CD14-positive monocyte (primary cell): ENCODE data around the gene ARHGAP15. TPM values are rescaled to one million over a fixed set of nuclear protein-coding genes. Genes with fewer than 3 reads are reported as not detected.

ENCODE experiments used
- DNase-seq, 3 donors: peaks; one replicate each; pipeline ENCODE4 v3.0.0-alpha.2; 2011 to 2022
- H2AFZ ChIP-seq: 2 replicates; pipeline ENCODE4 v1.6.0; 2012; ENCODE audit warnings: mild to moderate bottlenecking, low read depth, low read length, inconsistent platforms; ENCODE audit not compliant: insufficient read depth, poor library complexity, severe bottlenecking
- H3K27ac ChIP-seq, 2 donors: 1 replicate in 1 of 2; 2 replicates in 1 of 2; pipeline ENCODE4 v1.5.1; 2012 to 2013; ENCODE audit warnings: low read length in 2 of 2, control low read depth in 1 of 2, inconsistent platforms in 1 of 2, low read depth in 1 of 2, mild to moderate bottlenecking in 1 of 2
- H3K27me3 ChIP-seq, 2 donors: one replicate each; pipeline versions ENCODE4 v1.6.0 to v1.6.1; 2011 to 2013; ENCODE audit warnings: low read length in 2 of 2; ENCODE audit not compliant: control insufficient read depth in 2 of 2, insufficient read depth in 2 of 2
- H3K36me3 ChIP-seq, 2 donors: replicated peaks in 1 of 2; 1 replicate in 1 of 2; 2 replicates in 1 of 2; pipeline versions ENCODE4 v1.5.1 to v1.6.1; 2012 to 2013; ENCODE audit warnings: low read length in 2 of 2, control low read depth in 1 of 2, inconsistent platforms in 1 of 2, mild to moderate bottlenecking in 1 of 2; ENCODE audit not compliant: insufficient read depth in 2 of 2, control insufficient read depth in 1 of 2
- H3K4me1 ChIP-seq, 2 donors: 1 replicate in 1 of 2; 2 replicates in 1 of 2; pipeline versions ENCODE4 v1.5.1 to v1.6.1; 2012 to 2013; ENCODE audit warnings: low read length in 2 of 2, control low read depth in 1 of 2, inconsistent platforms in 1 of 2, mild to moderate bottlenecking in 1 of 2, moderate library complexity in 1 of 2; ENCODE audit not compliant: insufficient read depth in 2 of 2, control insufficient read depth in 1 of 2
- H3K4me2 ChIP-seq: replicated peaks from 2 replicates; pipeline ENCODE3; 2012; ENCODE audit warnings: low read length, moderate library complexity, mild to moderate bottlenecking; ENCODE audit not compliant: poor library complexity, severe bottlenecking; ENCODE audit errors: extremely low read depth
- H3K4me3 ChIP-seq, 3 experiments: fragments of 200-600 bp in 1 of 3; sonication (generic) in 1 of 3; replicated peaks in 1 of 3; 1 replicate in 2 of 3; 2 replicates in 1 of 3; pipeline ENCODE4 v1.5.1; 2011 to 2013; ENCODE audit warnings: low read length in 3 of 3, mild to moderate bottlenecking in 3 of 3, control low read depth in 2 of 3, low read depth in 2 of 3, inconsistent platforms in 1 of 3, moderate library complexity in 1 of 3
- H3K79me2 ChIP-seq: 2 replicates; pipeline ENCODE4 v1.6.0; 2012; ENCODE audit warnings: mild to moderate bottlenecking, control low read depth, inconsistent platforms, low read length, moderate library complexity; ENCODE audit not compliant: insufficient read depth
- H3K9ac ChIP-seq: 2 replicates; pipeline ENCODE4 v1.6.0; 2017; ENCODE audit warnings: low read length, mild to moderate bottlenecking; ENCODE audit not compliant: insufficient read depth, poor library complexity, severe bottlenecking
- H3K9me3 ChIP-seq, 2 donors: replicated peaks in 1 of 2; 1 replicate in 1 of 2; 2 replicates in 1 of 2; pipeline versions ENCODE4 v1.5.1 to v1.6.1; 2012 to 2013; ENCODE audit warnings: low read length in 2 of 2, control low read depth in 1 of 2; ENCODE audit not compliant: control insufficient read depth in 1 of 2, insufficient read depth in 1 of 2
- H4K20me1 ChIP-seq: 2 replicates; pipeline ENCODE4 v1.6.0; 2012; ENCODE audit warnings: mild to moderate bottlenecking, low read length, control low read depth, moderate library complexity; ENCODE audit not compliant: insufficient read depth
- H3K27ac Mint-ChIP-seq, 7 donors: one replicate each; pipeline ENCODE4 v1.8.0; 2020; ENCODE audit warnings: mild to moderate bottlenecking in 7 of 7, mixed read lengths in 7 of 7, moderate library complexity in 6 of 7, inconsistent platforms in 2 of 7
- H3K27me3 Mint-ChIP-seq, 3 donors: one replicate each; pipeline ENCODE4 v1.8.0; 2021 to 2022; ENCODE audit warnings: low read depth in 3 of 3, mild to moderate bottlenecking in 3 of 3, mixed read lengths in 3 of 3, moderate library complexity in 3 of 3, inconsistent platforms in 1 of 3
- H3K36me3 Mint-ChIP-seq, 2 donors: one replicate each; pipeline ENCODE4 v1.8.0; 2020; ENCODE audit warnings: mixed read lengths in 2 of 2, inconsistent platforms in 1 of 2, mild to moderate bottlenecking in 1 of 2
- H3K4me1 Mint-ChIP-seq: one replicate; pipeline ENCODE4 v1.8.0; 2020; ENCODE audit warnings: mild to moderate bottlenecking, mixed read lengths
- H3K4me3 Mint-ChIP-seq, 2 donors: one replicate each; pipeline ENCODE4 v1.8.0; 2020; ENCODE audit warnings: mild to moderate bottlenecking in 2 of 2, mixed read lengths in 2 of 2, moderate library complexity in 1 of 2
- H3K9me3 Mint-ChIP-seq, 7 donors: one replicate each; pipeline ENCODE4 v1.8.0; 2020 to 2022; ENCODE audit warnings: mixed read lengths in 7 of 7, mild to moderate bottlenecking in 6 of 7, moderate library complexity in 6 of 7, inconsistent platforms in 2 of 7
- CTCF ChIP-seq: fragments of 200-600 bp; IDR thresholded peaks from one replicate; pipeline ENCODE4 v1.8.0; 2022; ENCODE audit warnings: antibody characterized with exemption, mild to moderate bottlenecking
- WGBS: methylation state at CpG from one replicate; pipeline ENCODE4 v1.1.5; 2013; ENCODE audit warnings: missing lambda C conversion rate; ENCODE audit not compliant: insufficient coverage; 5-methylcytosine and 5-hydroxymethylcytosine counted together
- intact Hi-C, 2 donors: fragments of 100-400 bp; cut with micrococcal nuclease; formaldehyde crosslinking; loops; one replicate each; pipeline versions ENCODE4 v1.15.0 to v1.15.1; 2023
- polyA plus RNA-seq, 3 donors: library from polyadenylated mRNA; depleted of rRNA in 1 of 3; unstranded in 2 of 3; stranded (reverse) in 1 of 3; fragments of 300-500 nt in 2 of 3; fragments of >200 nt in 1 of 3; fragmentation: Illumina TruSeq in 2 of 3; gene quantifications; 1 replicate in 2 of 3; 2 replicates in 1 of 3; pipeline ENCODE4 v1.2.3, GENCODE V29; 2012 to 2021

ARHGAP15 gene
- polyA plus RNA-seq, 3 donors, result 35.4 to 50.9 (median 50.7) TPM

DNA sequence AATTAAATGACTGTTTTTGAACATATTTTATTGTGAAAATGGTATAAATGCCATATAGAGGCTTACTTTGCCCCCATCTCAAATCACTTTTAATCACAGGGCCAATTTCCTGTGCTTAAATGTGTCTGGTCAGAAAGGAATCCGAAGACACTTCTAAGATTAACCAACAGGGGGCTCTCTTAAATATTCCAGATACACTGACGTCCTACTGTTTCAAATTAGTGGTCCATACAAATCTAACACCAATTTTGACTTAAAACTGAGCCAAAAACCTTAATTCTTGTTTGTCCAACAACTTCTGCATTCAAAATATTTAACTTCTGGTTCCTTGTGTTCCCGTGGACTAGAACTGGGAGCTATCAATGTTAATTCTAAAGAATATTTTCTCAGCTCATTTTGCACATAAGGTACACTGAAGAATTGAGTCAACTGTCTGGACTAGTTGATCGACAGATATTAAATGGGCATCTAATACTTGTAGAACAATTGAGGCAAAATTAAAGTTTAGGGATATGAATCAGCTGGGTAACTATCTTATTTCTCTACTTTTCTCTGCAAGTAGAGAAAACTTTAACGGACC lies 557.5 kb downstream of the ARHGAP15 start:
- Histone ChIP-seq H2AFZ (no peak overlapping the region), H3K4me2 (no peak overlapping the region), H3K9me3 (no peaks in the 10 kb centered on the region), H3K27ac (no peak overlapping the region), H3K4me3 (no peak overlapping the region), H3K4me1 (no peaks in the 10 kb centered on the region), H3K36me3 (peaks cover 0 to 4% of the 10 kb centered on the region in 2 donors), H3K27me3 (no peaks in the 10 kb centered on the region), H3K9ac (no peak overlapping the region), H4K20me1 (no peaks in the 10 kb centered on the region), H3K79me2 (no peaks in the 10 kb centered on the region)
- intact Hi-C loops, result no loop called here
- no peaks in the 10 kb centered on the region for H3K9me3 Mint-ChIP-seq
- peaks cover 2 to 8% of the 10 kb centered on the region in 2 donors for H3K36me3 Mint-ChIP-seq
- no peak overlapping the region for H3K4me3 Mint-ChIP-seq
- TF ChIP-seq CTCF, result peak; percentile 51
- no peaks in the 10 kb centered on the region for H3K4me1 Mint-ChIP-seq
- H3K27ac Mint-ChIP-seq, result no peak overlapping the region
- DNase-seq, result peak in 1 of 3 donors; percentile 9
- 20% methylated on average over 1 of the region's 5 CpGs for WGBS
- no peaks in the 10 kb centered on the region for H3K27me3 Mint-ChIP-seq

DNA sequence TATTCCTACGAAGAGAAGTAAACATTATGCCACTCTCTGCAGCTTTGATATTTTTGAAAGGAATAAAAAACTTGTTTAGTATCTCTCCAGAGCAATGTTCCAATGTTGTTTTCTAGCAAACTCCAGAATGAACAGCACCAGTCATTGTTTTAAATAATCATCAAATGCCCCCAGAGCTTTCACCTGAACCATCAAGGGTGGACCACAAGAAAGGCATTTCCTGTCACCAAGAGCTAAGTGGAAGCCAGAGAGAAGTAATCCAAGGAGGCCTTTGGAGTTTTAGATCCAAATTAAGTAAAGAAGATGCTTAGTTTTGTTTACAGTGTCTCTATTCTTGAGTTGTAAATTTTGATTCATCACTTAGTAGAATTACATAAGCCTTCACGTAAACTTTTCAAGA lies 559.0 kb downstream of the ARHGAP15 start:
- no peaks in the 10 kb centered on the region for H4K20me1 ChIP-seq
- no peak overlapping the region for H3K9ac ChIP-seq
- H3K27ac ChIP-seq, result no peak overlapping the region
- H3K4me2 ChIP-seq, result no peak overlapping the region
- no peaks in the 10 kb centered on the region for H3K9me3 ChIP-seq
- H3K36me3 Mint-ChIP-seq, result peaks cover 11 to 14% of the 10 kb centered on the region in 2 donors
- no peaks in the 10 kb centered on the region for H3K27me3 ChIP-seq
- no peaks in the 10 kb centered on the region for H3K4me1 ChIP-seq
- H3K9me3 Mint-ChIP-seq, result no peaks in the 10 kb centered on the region
- no peaks in the 10 kb centered on the region for H3K27me3 Mint-ChIP-seq
- no peak for TF ChIP-seq CTCF
- no peak overlapping the region for H3K4me3 ChIP-seq
- H2AFZ ChIP-seq, result no peak overlapping the region
- intact Hi-C loops, result no loop called here
- no peak overlapping the region for H3K4me3 Mint-ChIP-seq
- H3K4me1 Mint-ChIP-seq, result no peaks in the 10 kb centered on the region
- DNase-seq, result no peak
- peaks cover 2 to 4% of the 10 kb centered on the region in 2 donors for H3K36me3 ChIP-seq
- H3K27ac Mint-ChIP-seq, result no peak overlapping the region
- no CpG with 5 or more reads among the region's 2 CpGs for WGBS
- no peaks in the 10 kb centered on the region for H3K79me2 ChIP-seq
